Measurements from ENCODE around the gene SLC25A51. TPM values are rescaled to one million over a fixed set of nuclear protein-coding genes. Genes with fewer than 3 reads are reported as not detected.
A peak's percentile ranks its signal among the peaks of the same experiment; 100 is the strongest.

Gene SLC25A51, protein sequence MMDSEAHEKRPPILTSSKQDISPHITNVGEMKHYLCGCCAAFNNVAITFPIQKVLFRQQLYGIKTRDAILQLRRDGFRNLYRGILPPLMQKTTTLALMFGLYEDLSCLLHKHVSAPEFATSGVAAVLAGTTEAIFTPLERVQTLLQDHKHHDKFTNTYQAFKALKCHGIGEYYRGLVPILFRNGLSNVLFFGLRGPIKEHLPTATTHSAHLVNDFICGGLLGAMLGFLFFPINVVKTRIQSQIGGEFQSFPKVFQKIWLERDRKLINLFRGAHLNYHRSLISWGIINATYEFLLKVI
- 10 to 100 TPM; 18.9 to 27.6 (median 22.9) TPM for total RNA-seq
- 10 to 100 TPM in 1 of 2 donors, 1 to 10 TPM in 1; 8.6 to 16.1 TPM for polyA plus RNA-seq
- long read RNA-seq, donor 1, partial matches to known transcripts, result 1 of 17 reads
- long read RNA-seq, donor 1, other reads (novel, unspliced or antisense), result 13 of 17 reads
- long read RNA-seq, donor 2, transcript SLC25A51-201 (3 exons, 1,130 nt), result major isoform, 5 of 16 reads
- long read RNA-seq, donor 2, transcript SLC25A51-203 (4 exons, 1,871 nt), result major isoform, 5 of 16 reads
- long read RNA-seq, donor 2, partial matches to known transcripts, result 0 of 16 reads
- long read RNA-seq, donor 2, other reads (novel, unspliced or antisense), result 6 of 16 reads
- long read RNA-seq, donor 3, partial matches to known transcripts, result 0 of 15 reads
- long read RNA-seq, donor 3, other reads (novel, unspliced or antisense), result 10 of 15 reads

DNA sequence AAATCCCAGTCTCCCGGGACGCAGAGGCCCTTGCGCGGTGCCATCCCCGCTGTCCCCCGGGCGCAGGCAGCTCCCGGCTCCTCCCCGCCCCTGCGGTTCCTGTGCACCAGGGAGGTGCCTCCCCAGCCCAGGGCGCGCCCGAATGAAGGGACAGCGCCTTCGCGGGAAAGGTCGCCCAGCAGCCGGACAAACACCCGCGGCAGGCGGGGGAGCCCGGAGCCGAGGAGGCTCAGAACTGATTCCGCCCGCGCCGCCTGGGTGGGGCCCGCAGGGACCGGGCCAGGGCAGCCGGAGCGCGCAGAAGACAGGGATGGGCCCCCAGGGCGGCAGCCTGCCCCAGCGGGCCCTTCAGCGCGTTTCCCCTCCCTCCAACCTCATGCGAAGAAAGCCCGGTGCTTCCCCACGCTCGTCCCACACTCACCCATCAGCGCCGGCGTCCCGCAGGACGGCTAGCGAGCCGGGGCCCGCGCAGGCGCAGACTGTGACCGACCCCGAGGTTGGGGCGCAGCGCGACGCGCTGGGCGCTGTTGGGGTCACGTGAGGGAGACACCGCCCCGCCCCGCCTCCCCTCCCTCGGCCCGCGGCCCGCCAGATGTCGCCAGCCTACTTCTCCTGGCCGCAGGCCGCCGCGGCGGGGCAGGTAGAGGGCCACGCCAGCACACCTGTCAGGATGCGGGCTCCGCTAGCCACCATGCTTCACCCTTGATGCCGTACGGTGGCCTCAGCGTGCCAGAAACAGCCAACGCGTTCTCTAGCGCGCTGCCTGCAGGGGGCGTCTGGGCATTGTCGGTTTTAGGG is at the start of gene SLC25A51:
Gene SLC25A51 (minus strand): TSS at position 481 of the 798 bp plus-strand sequence. CDS start 15,577 bp downstream, outside the sequence.
- peak; percentile 93 to 97 (median 95) for DNase-seq
- Histone ChIP-seq H3K9me3 (no peaks in the 10 kb centered on the region), H3K27ac (peak within 1 kb of the TSS; percentile 43 to 96 (median 88)), H3K27me3 (no peaks in the 10 kb centered on the region), H3K4me1 (peaks cover 0 to 29% (median 21%) of the 10 kb centered on the region in 12 donors), H3K4me3 (peak within 1 kb of the TSS; percentile 71 to 99 (median 93)), H3K36me3 (peaks cover 0 to 13% (median 8%) of the 10 kb centered on the region in 9 donors)
- 0% methylated on average over 11 to 84 of the region's 84 CpGs for WGBS, 4 donors
- ATAC-seq, result peak; percentile 83 to 94 (median 94)
- TF ChIP-seq, protein P1, sequence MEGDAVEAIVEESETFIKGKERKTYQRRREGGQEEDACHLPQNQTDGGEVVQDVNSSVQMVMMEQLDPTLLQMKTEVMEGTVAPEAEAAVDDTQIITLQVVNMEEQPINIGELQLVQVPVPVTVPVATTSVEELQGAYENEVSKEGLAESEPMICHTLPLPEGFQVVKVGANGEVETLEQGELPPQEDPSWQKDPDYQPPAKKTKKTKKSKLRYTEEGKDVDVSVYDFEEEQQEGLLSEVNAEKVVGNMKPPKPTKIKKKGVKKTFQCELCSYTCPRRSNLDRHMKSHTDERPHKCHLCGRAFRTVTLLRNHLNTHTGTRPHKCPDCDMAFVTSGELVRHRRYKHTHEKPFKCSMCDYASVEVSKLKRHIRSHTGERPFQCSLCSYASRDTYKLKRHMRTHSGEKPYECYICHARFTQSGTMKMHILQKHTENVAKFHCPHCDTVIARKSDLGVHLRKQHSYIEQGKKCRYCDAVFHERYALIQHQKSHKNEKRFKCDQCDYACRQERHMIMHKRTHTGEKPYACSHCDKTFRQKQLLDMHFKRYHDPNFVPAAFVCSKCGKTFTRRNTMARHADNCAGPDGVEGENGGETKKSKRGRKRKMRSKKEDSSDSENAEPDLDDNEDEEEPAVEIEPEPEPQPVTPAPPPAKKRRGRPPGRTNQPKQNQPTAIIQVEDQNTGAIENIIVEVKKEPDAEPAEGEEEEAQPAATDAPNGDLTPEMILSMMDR (IDR thresholded peaks at IDR 0.05), result peak; percentile 83 to 97 (median 92)
- peak in 1 of 2 donors; percentile 71 for TF ChIP-seq POLR2A (IDR thresholded peaks at IDR 0.05)
- intact Hi-C loops (cut with DNase I), result loop anchor here in 4 of 10 donors (2.0 to 10.0 kb wide), 6 partner anchors 149 to 491 kb away; partner anchors contain the start of gene ALDH1B1 (in 2 of the 4)

DNA sequence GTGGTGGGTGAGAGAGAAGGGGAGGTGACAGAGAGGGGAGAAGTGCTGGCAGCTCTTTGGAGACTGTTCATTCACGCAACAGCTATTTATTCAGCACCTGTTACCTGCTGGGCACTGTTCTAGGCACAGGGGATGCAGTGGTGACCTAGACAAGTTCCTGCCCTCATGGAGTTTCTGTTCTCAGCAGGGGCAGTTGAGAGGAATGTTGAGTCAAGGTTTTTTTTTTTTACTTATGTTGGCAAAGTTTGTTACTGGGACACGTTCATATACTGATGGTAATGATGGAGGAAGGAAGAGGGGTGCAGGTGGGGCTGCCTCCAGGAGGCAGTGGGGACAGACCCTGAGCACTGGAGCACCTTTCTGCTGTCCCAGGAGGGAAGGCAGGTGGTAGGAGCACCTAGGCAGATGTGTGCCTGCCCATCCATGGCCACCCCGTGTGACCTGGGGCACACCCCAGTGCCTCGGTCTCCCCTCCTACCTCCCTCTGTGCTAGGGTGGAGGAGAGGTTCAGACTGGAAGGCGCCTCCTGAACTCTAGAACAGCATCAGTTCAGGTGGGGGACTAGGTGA is 49.4 kb upstream of the SLC25A51 start:
- Histone ChIP-seq H3K4me3 (no peak overlapping the region), H3K4me1 (peaks cover 0 to 56% (median 20%) of the 10 kb centered on the region in 12 donors), H3K36me3 (peaks cover 0 to 40% (median 11%) of the 10 kb centered on the region in 9 donors), H3K27ac (peak overlapping the region in 5 of 12 donors; percentile 17 to 73 (median 46)), H3K27me3 (no peaks in the 10 kb centered on the region), H3K9me3 (no peaks in the 10 kb centered on the region)
- intact Hi-C loops (cut with DNase I), result loop anchor here in 2 of 10 donors (5.0 kb wide), 2 partner anchors 36 to 49 kb away; no protein-coding TSS in a partner anchor
- ATAC-seq (no peak), DNase-seq (peak in 1 of 5 donors; percentile 10)
- WGBS, 4 donors, result 89 to 94% (median 91%) methylated on average over 3 to 5 of the region's 5 CpGs
- TF ChIP-seq, protein P1 (IDR thresholded peaks at IDR 0.05), result no peak
- no peak for TF ChIP-seq POLR2A (IDR thresholded peaks at IDR 0.05)

- H3K27ac ChIP-seq, result no peak overlapping the region
- DNase-seq (peak in 1 of 5 donors; percentile 22), ATAC-seq (no peak)
- H3K4me1 ChIP-seq, result peaks cover 0 to 56% (median 20%) of the 10 kb centered on the region in 12 donors
- WGBS, 4 donors, result 87 to 91% (median 89%) methylated on average over 6 of the region's 6 CpGs
- intact Hi-C loops (cut with DNase I), result loop anchor here in 2 of 10 donors (5.0 kb wide), 2 partner anchors 35 to 50 kb away; no protein-coding TSS in a partner anchor
- no peak overlapping the region for H3K4me3 ChIP-seq
- no peaks in the 10 kb centered on the region for H3K27me3 ChIP-seq
- H3K9me3 ChIP-seq, result no peaks in the 10 kb centered on the region
- peaks cover 0 to 45% (median 17%) of the 10 kb centered on the region in 9 donors for H3K36me3 ChIP-seq
- TF ChIP-seq POLR2A (IDR thresholded peaks at IDR 0.05), result no peak
- TF ChIP-seq, protein P1 (IDR thresholded peaks at IDR 0.05), result no peak
These were observed 48.8 kb upstream of the SLC25A51 start for GRCh38 chr9:37952731-37953130.

Data from heart left ventricle (tissue), 16 donors.